GM18498 (cell line): ENCODE results near the gene RASAL2.
A peak's percentile ranks its signal among the peaks of the same experiment; 100 is the strongest.

Experiments used
- ATAC-seq: cut with Tn5 transposase; IDR thresholded peaks from one replicate; pipeline ENCODE4 v1.9.1; 2021; ENCODE audit warnings: mild to moderate bottlenecking, moderate library complexity; ENCODE audit not compliant: unreplicated experiment

The RASAL2 gene

GRCh38 chr1:178528953-178529335 is 435.0 kb downstream of the RASAL2 start:
- ATAC-seq, result no peak

DNA sequence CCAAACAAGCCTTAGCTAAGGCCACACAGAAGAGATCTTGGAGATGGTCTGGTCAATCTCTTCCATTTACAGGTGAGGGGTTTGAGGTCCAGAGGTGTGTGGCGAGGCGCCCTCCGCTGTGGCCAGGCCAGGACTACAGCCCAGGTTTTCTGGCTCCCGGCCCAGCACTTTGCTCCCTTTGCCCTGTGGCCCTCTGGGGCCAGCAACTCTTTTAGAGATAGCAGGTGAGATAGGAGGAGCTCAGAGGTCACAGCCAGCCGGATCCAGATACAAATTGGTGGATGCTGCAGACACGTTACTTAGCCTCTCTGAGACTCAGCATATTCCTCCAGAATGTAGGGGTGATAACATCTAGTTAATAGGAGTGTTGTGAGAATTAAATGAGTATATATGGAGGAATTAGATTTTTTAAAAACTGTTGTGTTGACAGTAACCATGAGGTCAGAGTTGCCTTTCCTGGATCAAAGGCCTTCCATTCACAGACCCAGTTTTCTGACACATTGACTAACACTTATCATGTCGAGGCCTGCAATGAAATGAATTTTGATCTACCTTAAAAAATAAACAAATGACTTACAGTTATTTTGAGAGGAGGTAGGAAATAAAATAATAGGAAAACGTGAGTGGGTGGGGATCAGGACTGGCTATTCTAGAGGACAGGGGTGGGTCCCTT is 435.6 kb downstream of the RASAL2 start:
- ATAC-seq, result no peak

GRCh38 chr1:178530037-178530402 is 436.1 kb downstream of the RASAL2 start:
- no peak for ATAC-seq

- no peak for ATAC-seq
Observed at GRCh38 chr1:178530502-178530901, 436.6 kb downstream of the RASAL2 start.

DNA sequence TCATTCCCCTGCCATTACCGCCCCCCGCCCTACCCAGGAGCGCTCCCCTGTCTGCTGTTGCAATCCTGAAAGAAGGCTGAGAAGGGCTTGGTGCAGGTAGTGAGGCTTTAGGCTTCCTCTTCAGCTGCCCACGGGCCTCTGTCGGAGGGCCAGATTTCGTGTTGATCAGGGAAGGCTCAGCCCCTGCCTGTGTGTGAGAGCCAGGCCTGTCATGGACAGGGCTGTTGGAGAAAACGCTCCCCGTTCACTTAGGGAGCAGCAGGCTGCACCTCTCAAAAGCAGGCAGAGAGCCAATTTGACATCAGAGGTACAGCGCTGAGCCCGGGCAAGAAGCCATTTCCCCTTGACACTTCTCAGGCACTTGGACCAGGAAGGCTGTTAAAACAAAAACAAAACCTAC is 438.0 kb downstream of the RASAL2 start:
- ATAC-seq, result peak; percentile 23

GRCh38 chr1:178532392-178532791 is 438.5 kb downstream of the RASAL2 start:
- peak; percentile 80 for ATAC-seq

DNA sequence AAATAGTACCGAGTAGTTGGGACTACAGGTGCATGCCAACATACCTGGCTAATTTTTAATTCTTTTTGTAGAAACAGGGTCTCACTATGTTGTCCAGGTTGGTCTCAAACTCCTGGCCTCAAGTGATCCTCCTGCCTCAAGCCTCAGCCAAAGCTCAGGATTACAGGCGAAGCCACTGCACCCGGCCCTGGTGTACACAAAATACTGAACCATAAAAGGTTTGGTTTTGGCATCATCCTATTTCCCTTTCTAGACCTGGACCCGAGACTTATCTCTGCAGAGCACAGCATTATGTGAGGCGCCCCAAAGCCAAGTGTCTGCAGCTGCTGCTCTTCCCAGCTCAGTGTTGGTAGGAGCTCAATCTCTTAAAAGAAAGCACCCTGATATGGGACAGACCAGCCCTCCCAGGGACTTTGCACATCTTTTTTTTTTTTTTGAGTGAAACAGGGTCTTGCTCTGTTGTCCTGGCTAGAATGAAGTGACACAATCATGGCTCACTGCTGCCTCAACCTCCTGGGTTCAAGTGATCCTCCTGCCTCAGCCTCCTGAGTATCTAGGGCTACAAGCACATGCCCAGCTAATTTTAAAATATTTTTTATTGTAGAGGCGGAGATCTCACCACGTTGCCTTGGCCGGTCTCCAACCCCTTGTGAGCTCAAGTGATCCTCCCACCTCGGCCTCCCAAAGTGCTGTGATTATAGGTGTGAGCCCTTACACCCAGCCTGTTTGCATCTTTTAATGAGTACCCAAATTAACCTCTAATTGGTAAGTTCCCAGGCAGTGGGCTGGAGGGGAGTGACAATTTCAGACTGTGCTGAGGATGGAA is 439.4 kb downstream of the RASAL2 start:
- ATAC-seq, result no peak
